Stimulated activated CD4-positive, alpha-beta T cell treated with anti-CD3 and anti-CD28 coated beads, Interleukin-4, amount 100 ng/mL, for 48 hours (primary cell): Measurements from ENCODE around the gene LGALS12.

ENCODE experiments used
- DNase-seq, 2 donors: peaks; one replicate each; pipeline ENCODE4 v3.0.0-alpha.2; 2020; ENCODE audit warnings: low read depth in 2 of 2

Gene LGALS12, protein sequence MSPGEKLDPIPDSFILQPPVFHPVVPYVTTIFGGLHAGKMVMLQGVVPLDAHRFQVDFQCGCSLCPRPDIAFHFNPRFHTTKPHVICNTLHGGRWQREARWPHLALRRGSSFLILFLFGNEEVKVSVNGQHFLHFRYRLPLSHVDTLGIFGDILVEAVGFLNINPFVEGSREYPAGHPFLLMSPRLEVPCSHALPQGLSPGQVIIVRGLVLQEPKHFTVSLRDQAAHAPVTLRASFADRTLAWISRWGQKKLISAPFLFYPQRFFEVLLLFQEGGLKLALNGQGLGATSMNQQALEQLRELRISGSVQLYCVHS

DNA sequence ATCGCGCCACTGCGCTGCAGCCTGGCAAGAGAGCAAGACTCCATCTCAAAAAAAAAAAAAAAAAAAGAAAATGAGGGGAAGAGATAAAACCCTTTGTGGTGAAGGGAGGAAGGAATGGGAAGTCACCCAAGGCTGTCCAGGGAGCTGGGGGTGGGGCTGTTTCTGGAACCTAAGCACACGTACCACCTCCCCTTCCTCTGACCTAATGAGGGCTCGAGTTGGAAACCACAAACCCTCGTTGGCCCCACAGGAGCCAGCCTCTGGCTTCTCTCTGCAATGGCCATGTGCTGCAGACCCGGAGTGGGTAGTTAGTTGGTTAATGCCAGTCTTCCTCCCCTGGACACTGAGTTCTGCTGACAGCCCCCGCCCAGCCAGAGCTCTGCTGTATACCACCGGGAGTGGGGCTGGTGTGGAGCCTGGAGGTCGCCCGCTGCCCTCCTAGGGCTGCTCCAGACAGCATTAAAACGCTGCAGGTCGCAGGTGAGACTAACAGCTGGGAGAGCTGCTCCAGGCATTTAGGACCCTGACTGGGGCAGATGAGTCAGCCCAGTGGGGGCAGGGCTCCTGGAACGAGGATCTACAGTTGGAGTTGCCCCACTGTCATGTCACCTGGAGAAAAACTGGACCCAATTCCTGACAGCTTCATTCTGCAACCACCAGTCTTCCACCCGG is at the start of gene LGALS12:
TSS of gene LGALS12 (plus strand) at position 228 of the 672 bp plus-strand sequence. CDS start at position 603, 375 bp downstream.
- DNase-seq, result no peak

- DNase-seq, result no peak
Measured at GRCh38 chr11:63459586-63459985, 46.3 kb upstream of the LGALS12 start.

- no peak for DNase-seq
Measured at GRCh38 chr11:63462137-63462536, 43.7 kb upstream of the LGALS12 start.

GRCh38 chr11:63470311-63470710 is 35.6 kb upstream of the LGALS12 start:
- DNase-seq, result no peak

GRCh38 chr11:63472372-63472771 is 33.5 kb upstream of the LGALS12 start:
- no peak for DNase-seq

GRCh38 chr11:63476618-63477017 is 29.3 kb upstream of the LGALS12 start:
- no peak for DNase-seq

- DNase-seq, result peak; percentile 14 to 18
Measured at GRCh38 chr11:63478896-63479295, 27.0 kb upstream of the LGALS12 start.

- DNase-seq, result no peak
Measured at GRCh38 chr11:63480039-63480438, 25.8 kb upstream of the LGALS12 start.

DNA sequence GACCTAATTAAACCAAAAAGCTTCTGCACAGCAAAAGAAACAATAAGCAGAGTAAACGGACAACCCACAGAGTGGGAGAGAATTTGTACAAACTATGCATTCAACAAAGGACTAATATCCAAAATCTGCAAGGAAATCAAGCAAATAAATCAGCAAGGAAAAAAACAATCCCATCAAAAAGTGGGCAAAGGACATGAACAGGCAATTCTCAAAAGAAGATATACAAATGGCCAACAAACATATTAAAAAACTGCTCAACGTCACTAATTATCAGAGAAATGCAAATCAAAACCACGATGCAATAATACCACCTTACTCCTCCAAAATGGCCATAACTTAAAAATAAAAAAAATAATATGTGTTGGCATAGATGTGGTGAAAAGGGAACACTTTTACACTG is 20.1 kb upstream of the LGALS12 start:
- DNase-seq, result no peak

GRCh38 chr11:63488789-63489188 is 17.1 kb upstream of the LGALS12 start:
- no peak for DNase-seq

DNA sequence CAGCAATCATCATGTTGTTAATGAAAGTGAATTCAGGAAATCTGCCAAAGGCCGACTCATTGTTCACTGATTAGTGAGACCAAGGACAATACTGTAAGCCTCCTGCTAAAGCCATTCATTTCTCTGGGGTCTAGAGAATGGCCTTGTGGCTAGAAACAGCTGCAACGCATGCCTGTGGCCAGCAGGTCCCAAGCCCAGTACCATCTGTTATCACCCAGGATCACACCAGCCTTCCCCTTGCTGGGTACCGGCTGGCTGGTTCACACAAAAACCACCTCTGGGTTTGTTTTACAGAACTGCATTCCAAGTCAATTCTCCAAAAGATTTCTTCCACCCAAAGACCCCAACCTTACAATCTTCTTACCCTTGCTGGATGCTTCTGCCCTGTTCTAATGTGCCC is 16.0 kb upstream of the LGALS12 start:
- no peak for DNase-seq

GRCh38 chr11:63490551-63491239 is 15.2 kb upstream of the LGALS12 start, which contains the start of gene PLAAT5:
PLAAT5 (minus strand) TSS chr11:63491167; CDS start chr11:63491034, 133 bp downstream.
- no peak for DNase-seq

DNA sequence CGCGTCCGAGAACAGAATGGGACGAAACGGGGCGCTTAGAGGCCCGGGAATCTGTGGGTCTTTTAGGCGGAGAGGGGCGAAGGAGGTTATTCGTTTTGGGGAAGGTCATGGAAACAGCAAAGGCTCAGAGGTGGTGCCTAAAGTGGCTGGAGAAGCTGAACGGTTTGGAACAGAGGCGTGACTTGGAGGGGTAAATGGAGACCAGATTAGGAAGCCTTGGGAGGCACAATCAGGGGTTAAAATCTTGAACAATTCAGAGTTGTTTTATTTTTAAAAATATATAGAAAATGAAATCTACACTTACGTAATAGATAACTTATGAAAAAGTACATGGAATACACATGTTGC is 14.7 kb upstream of the LGALS12 start:
- DNase-seq, result no peak

GRCh38 chr11:63491636-63492372 is 14.1 kb upstream of the LGALS12 start:
- no peak for DNase-seq

- no peak for DNase-seq
Measured at GRCh38 chr11:63492441-63492840, 13.4 kb upstream of the LGALS12 start.

DNA sequence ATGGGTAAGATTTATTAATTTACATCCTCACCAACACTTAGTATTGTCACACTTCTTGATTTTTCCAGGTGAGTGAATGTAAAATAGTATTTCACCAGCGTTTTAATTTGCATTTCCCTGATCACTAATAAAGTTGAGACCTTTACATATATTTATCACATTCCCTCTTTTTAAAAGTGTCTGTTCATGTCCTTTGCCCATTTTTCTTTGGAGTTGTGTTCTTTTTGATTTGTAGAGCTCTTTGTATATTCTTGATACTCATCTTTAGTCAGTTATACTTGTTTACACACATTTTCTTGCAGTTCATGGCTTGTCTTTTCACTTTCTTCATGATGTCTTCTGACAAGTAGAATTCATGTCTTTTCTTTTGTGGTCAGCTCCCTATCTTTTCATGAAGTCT is 12.8 kb upstream of the LGALS12 start:
- DNase-seq, result no peak

GRCh38 chr11:63494975-63495374 is 10.9 kb upstream of the LGALS12 start:
- DNase-seq, result no peak

- DNase-seq, result no peak
Measured at GRCh38 chr11:63499874-63500273, 6.0 kb upstream of the LGALS12 start.

DNA sequence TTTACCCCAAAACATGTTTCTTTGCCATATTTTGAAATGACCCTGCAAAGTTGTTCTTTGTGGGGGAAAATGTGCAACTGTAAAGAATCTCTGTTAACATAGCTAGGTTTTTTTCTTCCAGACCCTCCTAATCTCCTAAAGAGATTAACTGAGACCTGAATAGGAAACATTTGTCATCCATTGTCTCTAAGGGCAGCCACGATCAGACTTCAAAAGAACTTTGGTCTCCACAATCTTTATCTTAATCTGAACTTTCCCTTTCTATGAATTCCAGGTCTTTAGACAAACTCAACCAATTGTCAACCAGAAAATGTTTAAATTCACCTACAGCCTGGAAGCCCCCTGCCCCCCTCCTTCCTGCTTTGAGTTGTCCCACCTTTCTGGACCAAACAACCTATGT is 4.6 kb upstream of the LGALS12 start:
- DNase-seq, result no peak

DNA sequence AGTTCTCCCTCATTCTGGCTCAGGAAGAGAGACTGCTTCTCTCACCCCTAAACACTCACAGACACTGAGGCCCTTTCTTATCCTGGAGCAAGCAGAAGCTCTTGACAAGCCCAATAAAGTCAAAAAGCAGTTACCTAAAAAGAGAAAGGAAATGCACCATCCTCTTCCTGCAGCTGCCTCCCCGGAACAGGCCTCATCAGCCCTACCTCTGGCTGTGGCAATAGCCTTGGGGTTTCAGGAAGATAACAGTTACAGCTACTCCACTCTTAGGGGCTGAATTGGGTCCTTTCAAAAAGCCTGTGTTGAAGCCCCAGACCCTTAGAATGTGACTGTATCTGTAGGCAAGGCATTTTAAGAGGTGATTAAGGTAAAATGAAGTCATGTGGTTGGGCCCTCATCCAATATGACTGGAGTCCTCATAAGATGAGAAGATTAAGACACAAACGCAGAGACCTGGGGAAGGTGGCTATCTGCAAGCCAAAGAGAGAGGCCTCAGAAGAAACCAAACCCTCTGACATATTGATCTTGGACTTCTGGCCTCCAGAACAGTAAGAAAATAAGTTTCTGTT is 3.5 kb upstream of the LGALS12 start:
- no peak for DNase-seq

GRCh38 chr11:63503492-63503891 is 2.4 kb upstream of the LGALS12 start:
- DNase-seq, result no peak

- no peak for DNase-seq
Measured at GRCh38 chr11:63504054-63504453, 1.8 kb upstream of the LGALS12 start.
